Right atrium auricular region (tissue), 2 donors: Measurements from ENCODE around the gene DLAT. TPM values are rescaled to one million over a fixed set of nuclear protein-coding genes. Genes with fewer than 3 reads are reported as not detected.

Experiments used
- DNase-seq: peaks from one replicate; pipeline ENCODE4 v3.0.0-alpha.2; 2019; ENCODE audit warnings: low spot score
- H3K27ac ChIP-seq, 2 donors: fragments of 200-600 bp; sonication (generic); 1 replicate in 1 of 2; 2 replicates in 1 of 2; pipeline ENCODE4 v1.5.1; 2016 to 2019
- H3K27me3 ChIP-seq, 2 donors: fragments of 200-600 bp; sonication (generic); one replicate each; pipeline versions ENCODE4 v1.5.1 to v1.6.0; 2017 to 2019
- H3K36me3 ChIP-seq: fragments of 200-600 bp; sonication (generic); one replicate; pipeline ENCODE4 v1.5.1; 2016
- H3K4me1 ChIP-seq, 2 donors: fragments of 200-600 bp; sonication (generic); one replicate each; pipeline versions ENCODE4 v1.5.1 to v1.6.0; 2017 to 2019
- H3K4me3 ChIP-seq, 2 donors: fragments of 200-600 bp; sonication (generic); 1 replicate in 1 of 2; 2 replicates in 1 of 2; pipeline ENCODE4 v1.5.1; 2017 to 2019; ENCODE audit warnings: mild to moderate bottlenecking in 1 of 2, moderate library complexity in 1 of 2
- H3K9me3 ChIP-seq, 2 donors: fragments of 200-600 bp; sonication (generic); one replicate each; pipeline ENCODE4 v1.5.1; 2019
- CTCF ChIP-seq, 2 donors: fragments of 200-600 bp; sonication (generic); IDR thresholded peaks; one replicate each; pipeline ENCODE4 v1.5.1; 2019; ENCODE audit warnings: antibody characterized with exemption in 2 of 2
- total RNA-seq, 2 donors: library from RNA; depleted of rRNA; stranded (reverse); fragments of >200 nt; gene quantifications; one replicate each; pipeline ENCODE4 v1.1.0, GENCODE V29; 2016

The DLAT gene
- total RNA-seq, 2 donors from 2014 or later = 58.5 to 98.1 TPM

DNA sequence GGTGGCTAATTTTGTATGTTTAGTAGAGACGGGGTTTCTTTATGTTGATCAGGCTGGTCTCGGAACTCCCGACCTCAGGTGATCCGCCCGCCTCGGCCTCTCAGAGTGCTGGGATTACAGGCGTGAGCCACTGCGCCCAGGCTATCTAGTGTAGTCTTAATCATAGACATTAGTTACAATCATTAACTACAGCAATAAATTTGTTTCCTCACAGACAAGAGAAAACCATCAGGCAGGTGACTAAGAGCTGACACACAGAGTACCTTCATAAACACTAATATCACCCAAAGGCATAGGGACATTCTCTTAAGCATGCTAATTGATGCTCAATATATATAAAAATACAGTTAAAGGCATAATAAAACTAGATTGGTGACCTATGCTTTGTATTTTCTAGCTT lies 80.9 kb downstream of the DLAT start:
- no peak for DNase-seq
- Histone ChIP-seq H3K4me3 (no peak overlapping the region), H3K36me3 (peaks cover 4% of the 10 kb centered on the region), H3K4me1 (no peaks in the 10 kb centered on the region), H3K9me3 (no peaks in the 10 kb centered on the region), H3K27me3 (no peaks in the 10 kb centered on the region), H3K27ac (no peak overlapping the region)
- no peak for TF ChIP-seq CTCF (IDR thresholded peaks at IDR 0.05)

Other genes with a start within 250 kb of the DLAT start
- gene ALG9, start 153.8 kb upstream of the DLAT start, total RNA-seq = 10 to 100 TPM; 22.2 to 32.4 TPM
- 1 to 10 TPM in 1 of 2 donors, under 1 TPM in 1; 0.90 to 2.0 TPM for gene FDXACB1, start 146.2 kb upstream of the DLAT start, total RNA-seq
- 10 to 100 TPM; 27.7 to 40.9 TPM for gene CFAP68, start 145.9 kb upstream of the DLAT start, total RNA-seq
- 1,000 to 10,000 TPM; 2,961 to 3,608 TPM for gene CRYAB, start 113.6 kb upstream of the DLAT start, total RNA-seq
- gene HSPB2, start 112.7 kb upstream of the DLAT start, total RNA-seq = 10 to 100 TPM in 1 of 2 donors, 1 to 10 TPM in 1; 5.5 to 13.0 TPM
- gene C11orf52, start 106.5 kb upstream of the DLAT start, total RNA-seq = 1 to 10 TPM; 1.5 to 8.3 TPM
- 10 to 100 TPM; 25.7 to 50.9 TPM for gene DIXDC1, start 88.1 kb upstream of the DLAT start, total RNA-seq
- 1 to 10 TPM; 1.2 to 1.7 TPM for gene PIH1D2, start 48.6 kb downstream of the DLAT start, total RNA-seq
- gene NKAPD1, start 48.9 kb downstream of the DLAT start, total RNA-seq = 1 to 10 TPM; 4.4 to 7.0 TPM
- 10 to 100 TPM; 54.3 to 61.4 TPM for gene TIMM8B, start 61.3 kb downstream of the DLAT start, total RNA-seq
- gene SDHD, start 61.5 kb downstream of the DLAT start, total RNA-seq = 100 to 1,000 TPM; 113 to 166 TPM
- 10 to 100 TPM; 11.1 to 17.0 TPM for gene IL18, start 138.7 kb downstream of the DLAT start, total RNA-seq
- gene TEX12, start 142.0 kb downstream of the DLAT start, total RNA-seq = not detected
- 10 to 100 TPM; 40.6 to 44.7 TPM for gene BCO2, start 150.1 kb downstream of the DLAT start, total RNA-seq
- gene PTS, start 201.0 kb downstream of the DLAT start, total RNA-seq = 10 to 100 TPM; 18.1 to 19.5 TPM
- gene PLET1, start 235.5 kb downstream of the DLAT start, total RNA-seq = not detected